H9 (cell line): ENCODE data around the gene EDIL3. TPM values are rescaled to one million over a fixed set of nuclear protein-coding genes. Genes with fewer than 3 reads are reported as not detected.

ENCODE experiments used
- DNase-seq: peaks from one replicate; pipeline ENCODE4 v3.0.0-alpha.2; 2017
- H2AFZ ChIP-seq: one replicate; pipeline ENCODE4 v1.6.1; 2013; ENCODE audit warnings: mild to moderate bottlenecking, low read length, control low read depth, moderate library complexity
- H2AK5ac ChIP-seq: 2 replicates; pipeline ENCODE4 v1.6.1; 2013; ENCODE audit warnings: low read length, control low read depth, mixed read lengths; ENCODE audit not compliant: insufficient read length
- H2BK120ac ChIP-seq: one replicate; pipeline ENCODE4 v1.6.1; 2013; ENCODE audit warnings: low read depth, mild to moderate bottlenecking, low read length, control low read depth, inconsistent platforms; ENCODE audit not compliant: poor library complexity, severe bottlenecking
- H2BK12ac ChIP-seq: 2 replicates; pipeline ENCODE4 v1.6.1; 2013; ENCODE audit warnings: low read length, control low read depth, mixed read lengths, low read depth; ENCODE audit not compliant: insufficient read length
- H2BK15ac ChIP-seq: 2 replicates; pipeline ENCODE4 v1.6.1; 2013; ENCODE audit warnings: low read depth, low read length, control low read depth
- H2BK20ac ChIP-seq: one replicate; pipeline ENCODE4 v1.6.1; 2013; ENCODE audit warnings: low read depth, mild to moderate bottlenecking, low read length, control low read depth, inconsistent platforms; ENCODE audit not compliant: poor library complexity, severe bottlenecking
- H2BK5ac ChIP-seq: 2 replicates; pipeline ENCODE4 v1.6.1; 2013; ENCODE audit warnings: low read length, control low read depth, mixed read lengths; ENCODE audit not compliant: insufficient read length
- H3K14ac ChIP-seq: 2 replicates; pipeline ENCODE4 v1.6.1; 2013; ENCODE audit warnings: low read length, control low read depth; ENCODE audit not compliant: insufficient read depth
- H3K18ac ChIP-seq: 2 replicates; pipeline ENCODE4 v1.6.1; 2013; ENCODE audit warnings: low read depth, mild to moderate bottlenecking, mixed read lengths, low read length, control low read depth; ENCODE audit not compliant: insufficient read length
- H3K23ac ChIP-seq: 2 replicates; pipeline ENCODE4 v1.6.1; 2013; ENCODE audit warnings: low read length, control low read depth, mixed read lengths, low read depth; ENCODE audit not compliant: insufficient read length
- H3K23me2 ChIP-seq: 2 replicates; pipeline ENCODE4 v1.6.1; 2013; ENCODE audit warnings: low read depth, mild to moderate bottlenecking, mixed read lengths, low read length, control low read depth; ENCODE audit not compliant: insufficient read length, poor library complexity, severe bottlenecking
- H3K27ac ChIP-seq: 2 replicates; pipeline ENCODE4 v1.5.1; 2013; ENCODE audit warnings: low read length, control low read depth, mixed read lengths, low read depth; ENCODE audit not compliant: insufficient read length
- H3K27me3 ChIP-seq: 2 replicates; pipeline ENCODE4 v1.6.1; 2013; ENCODE audit warnings: low read length, control low read depth, inconsistent platforms; ENCODE audit not compliant: insufficient read depth
- H3K4ac ChIP-seq: 2 replicates; pipeline ENCODE4 v1.6.1; 2013; ENCODE audit warnings: low read depth, mild to moderate bottlenecking, control low read depth, inconsistent platforms, low read length, moderate library complexity
- H3K4me1 ChIP-seq: 2 replicates; pipeline ENCODE4 v1.6.1; 2013; ENCODE audit warnings: low read length, control low read depth, inconsistent platforms; ENCODE audit not compliant: insufficient read depth
- H3K4me2 ChIP-seq: 2 replicates; pipeline ENCODE4 v1.6.1; 2013; ENCODE audit warnings: low read length, control low read depth, mixed read lengths; ENCODE audit not compliant: insufficient read length, insufficient read depth
- H3K56ac ChIP-seq: 2 replicates; pipeline ENCODE4 v1.6.1; 2013; ENCODE audit warnings: low read depth, mild to moderate bottlenecking, mixed read lengths, low read length, control low read depth; ENCODE audit not compliant: insufficient read length
- H3K79me1 ChIP-seq: 2 replicates; pipeline ENCODE4 v1.6.1; 2013; ENCODE audit warnings: low read depth, mild to moderate bottlenecking, moderate library complexity, low read length, control low read depth, inconsistent platforms; ENCODE audit not compliant: insufficient read depth, poor library complexity, severe bottlenecking
- H3K79me2 ChIP-seq: 2 replicates; pipeline ENCODE4 v1.6.1; 2013; ENCODE audit warnings: low read length, control low read depth, inconsistent platforms; ENCODE audit not compliant: insufficient read depth
- H3K9ac ChIP-seq: 2 replicates; pipeline ENCODE4 v1.6.1; 2013; ENCODE audit warnings: low read length, control low read depth, mixed read lengths; ENCODE audit not compliant: insufficient read length; ENCODE audit errors: extremely low read depth
- H3K9me3 ChIP-seq: one replicate; pipeline ENCODE4 v1.6.1; 2013; ENCODE audit warnings: low read depth, low read length, inconsistent platforms; ENCODE audit not compliant: control insufficient read depth
- H3T11ph ChIP-seq: one replicate; pipeline ENCODE4 v1.6.1; 2013; ENCODE audit warnings: mild to moderate bottlenecking, low read length, control low read depth, inconsistent platforms
- H4K20me1 ChIP-seq: one replicate; pipeline ENCODE4 v1.6.1; 2013; ENCODE audit not compliant: control insufficient read depth, insufficient read length, insufficient read depth
- H4K5ac ChIP-seq: 2 replicates; pipeline ENCODE4 v1.6.1; 2013; ENCODE audit warnings: low read depth, mild to moderate bottlenecking, mixed read lengths, low read length, control low read depth; ENCODE audit not compliant: insufficient read length
- H4K8ac ChIP-seq: replicated peaks from 2 replicates; pipeline ENCODE4 v1.6.1; 2013; ENCODE audit warnings: low read length, control low read depth, mixed read lengths, low read depth; ENCODE audit not compliant: insufficient read length
- H4K91ac ChIP-seq: 2 replicates; pipeline ENCODE4 v1.6.1; 2013; ENCODE audit warnings: low read depth, mild to moderate bottlenecking, moderate library complexity, mixed read lengths, low read length, control low read depth; ENCODE audit not compliant: insufficient read length
- H3K27ac Mint-ChIP-seq, 3 experiments: 2 replicates in 2 of 3; 3 replicates in 1 of 3; pipeline ENCODE4 v1.8.0; 2020 to 2021; ENCODE audit warnings: mixed read lengths in 3 of 3, mild to moderate bottlenecking in 1 of 3, moderate library complexity in 1 of 3
- H3K27me3 Mint-ChIP-seq: 2 replicates; pipeline ENCODE4 v1.8.0; 2021; ENCODE audit warnings: low read depth, mild to moderate bottlenecking, moderate library complexity, mixed read lengths
- H3K36me3 Mint-ChIP-seq, 3 experiments: 2 replicates in 2 of 3; 3 replicates in 1 of 3; pipeline ENCODE4 v1.8.0; 2020 to 2021; ENCODE audit warnings: low read depth in 3 of 3, mixed read lengths in 3 of 3; ENCODE audit not compliant: insufficient read depth in 1 of 3
- H3K4me1 Mint-ChIP-seq, 2 experiments: 2 replicates each; pipeline ENCODE4 v1.8.0; 2020; ENCODE audit warnings: mixed read lengths in 2 of 2
- H3K4me3 Mint-ChIP-seq, 2 experiments: 2 replicates in 1 of 2; 3 replicates in 1 of 2; pipeline ENCODE4 v1.8.0; 2020 to 2021; ENCODE audit warnings: mild to moderate bottlenecking in 2 of 2, mixed read lengths in 2 of 2, moderate library complexity in 1 of 2
- H3K9me3 Mint-ChIP-seq, 2 experiments: 2 replicates in 1 of 2; 3 replicates in 1 of 2; pipeline ENCODE4 v1.8.0; 2020; ENCODE audit warnings: mild to moderate bottlenecking in 2 of 2, mixed read lengths in 2 of 2, moderate library complexity in 1 of 2
- WGBS: extraction: QIAGEN DNeasy Blood & Tissue Kit; methylation state at CpG from one replicate; pipeline ENCODE4 v1.1.7; 2013; ENCODE audit warnings: missing lambda C conversion rate, low lambda C conversion rate, mixed read lengths; ENCODE audit not compliant: insufficient read length; ENCODE audit errors: extremely low coverage; 5-methylcytosine and 5-hydroxymethylcytosine counted together
- total RNA-seq: library from RNA; stranded (reverse); gene quantifications from 2 replicates; pipeline ENCODE4 v1.2.1, GENCODE V29; 2021
- TF ChIP-seq, protein P1 (sequence below): fragments of 200-600 bp; sonication (generic); conservative IDR thresholded peaks from 3 replicates; pipeline ENCODE4 v1.8.0; 2021; ENCODE audit warnings: antibody characterized with exemption, mild to moderate bottlenecking

The EDIL3 gene
- total RNA-seq, 1 experiment from 2014 or later, result 61.9 TPM

DNA sequence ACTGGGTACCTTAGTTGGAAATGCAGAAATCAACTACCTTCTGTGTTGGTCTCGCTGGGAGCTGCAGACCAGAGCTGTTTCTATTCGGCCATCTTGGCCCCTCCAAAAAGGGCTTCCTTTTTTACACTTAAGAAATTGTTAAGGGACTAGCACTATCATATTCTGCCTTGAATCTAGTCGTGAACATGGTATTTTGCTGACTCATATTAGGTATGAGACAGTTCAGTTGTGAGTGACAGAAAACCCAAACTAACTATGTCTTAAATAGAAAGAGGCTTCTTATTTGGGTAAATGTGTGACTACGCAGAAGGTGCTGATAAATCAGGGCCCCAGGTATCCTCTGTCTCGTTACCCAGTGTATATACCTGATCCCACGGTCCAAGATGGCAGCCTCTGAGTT is 298.2 kb downstream of the EDIL3 start:
- no peak overlapping the region for H2BK20ac ChIP-seq
- H3K27me3 ChIP-seq, result no peaks in the 10 kb centered on the region
- DNase-seq, result no peak
- no peak overlapping the region for H3K23ac ChIP-seq
- H2BK5ac ChIP-seq, result no peak overlapping the region
- no CpG with 5 or more reads among the region's 6 CpGs for WGBS
- no peaks in the 10 kb centered on the region for H3K79me2 ChIP-seq
- no peaks in the 10 kb centered on the region for H4K20me1 ChIP-seq
- no peak overlapping the region for H2BK12ac ChIP-seq
- no peaks in the 10 kb centered on the region for H3K9me3 Mint-ChIP-seq
- no peaks in the 10 kb centered on the region for H3K23me2 ChIP-seq
- no peak overlapping the region for H2BK15ac ChIP-seq
- no peak overlapping the region for H3T11ph ChIP-seq
- H3K27ac ChIP-seq, result no peak overlapping the region
- no peak overlapping the region for H3K14ac ChIP-seq
- H3K4me1 Mint-ChIP-seq, result no peaks in the 10 kb centered on the region; a peak in 1 of 4 replicates
- H4K8ac ChIP-seq, result no peak overlapping the region
- no peaks in the 10 kb centered on the region for H3K4me1 ChIP-seq
- H2BK120ac ChIP-seq, result no peak overlapping the region
- H3K27me3 Mint-ChIP-seq, result no peaks in the 10 kb centered on the region
- no peak overlapping the region for H3K56ac ChIP-seq
- 0 out of 7 replicates have a peak, but pooled peaks cover 0 to 5% (median 0%) of the 10 kb centered on the region in 3 experiments for H3K36me3 Mint-ChIP-seq
- no peak overlapping the region for H3K9ac ChIP-seq
- no peak overlapping the region for H4K91ac ChIP-seq
- H3K18ac ChIP-seq, result no peak overlapping the region
- H2AK5ac ChIP-seq, result no peak overlapping the region
- peak overlapping the region in 1 of 3 experiments; percentile 64; a peak in 1 of 7 replicates for H3K27ac Mint-ChIP-seq
- no peak overlapping the region for H2AFZ ChIP-seq
- H3K4me2 ChIP-seq, result no peak overlapping the region
- no peaks in the 10 kb centered on the region for H3K79me1 ChIP-seq
- TF ChIP-seq, protein P1, sequence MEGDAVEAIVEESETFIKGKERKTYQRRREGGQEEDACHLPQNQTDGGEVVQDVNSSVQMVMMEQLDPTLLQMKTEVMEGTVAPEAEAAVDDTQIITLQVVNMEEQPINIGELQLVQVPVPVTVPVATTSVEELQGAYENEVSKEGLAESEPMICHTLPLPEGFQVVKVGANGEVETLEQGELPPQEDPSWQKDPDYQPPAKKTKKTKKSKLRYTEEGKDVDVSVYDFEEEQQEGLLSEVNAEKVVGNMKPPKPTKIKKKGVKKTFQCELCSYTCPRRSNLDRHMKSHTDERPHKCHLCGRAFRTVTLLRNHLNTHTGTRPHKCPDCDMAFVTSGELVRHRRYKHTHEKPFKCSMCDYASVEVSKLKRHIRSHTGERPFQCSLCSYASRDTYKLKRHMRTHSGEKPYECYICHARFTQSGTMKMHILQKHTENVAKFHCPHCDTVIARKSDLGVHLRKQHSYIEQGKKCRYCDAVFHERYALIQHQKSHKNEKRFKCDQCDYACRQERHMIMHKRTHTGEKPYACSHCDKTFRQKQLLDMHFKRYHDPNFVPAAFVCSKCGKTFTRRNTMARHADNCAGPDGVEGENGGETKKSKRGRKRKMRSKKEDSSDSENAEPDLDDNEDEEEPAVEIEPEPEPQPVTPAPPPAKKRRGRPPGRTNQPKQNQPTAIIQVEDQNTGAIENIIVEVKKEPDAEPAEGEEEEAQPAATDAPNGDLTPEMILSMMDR, result no peak
- H3K4ac ChIP-seq, result no peak overlapping the region
- no peak overlapping the region for H4K5ac ChIP-seq
- no peaks in the 10 kb centered on the region for H3K9me3 ChIP-seq
- no peak overlapping the region; a peak in 1 of 5 replicates for H3K4me3 Mint-ChIP-seq
